ENCODE data around the gene NAALADL2. TPM values are rescaled to one million over a fixed set of nuclear protein-coding genes. Genes with fewer than 3 reads are reported as not detected.

The NAALADL2 gene
- total and polyA plus RNA-seq, 4 donors, result 0.28 to 4.6 (median 3.1) TPM

GRCh38 chr3:175511219-175511785, 652.2 kb downstream of the NAALADL2 start:
- Histone ChIP-seq H3K9ac (ENCODE audit: low read depth in 1 of 2, low read length in 2 of 2) (no peak overlapping the region), H3K4me3 (ENCODE audit: low read depth in 1 of 3, low read length in 3 of 3) (no peak overlapping the region), H3K27me3 (ENCODE audit: control insufficient read depth in 4 of 4, insufficient read depth in 4 of 4, low read length in 3 of 4) (no peaks in the 10 kb centered on the region), H3K36me3 (ENCODE audit: control insufficient read depth in 4 of 4, insufficient read depth in 3 of 4, low read depth in 1 of 4, low read length in 3 of 4) (no peaks in the 10 kb centered on the region), H3K9me3 (ENCODE audit: control insufficient read depth in 4 of 4, low read length in 3 of 4) (no peaks in the 10 kb centered on the region), H3K4me1 (ENCODE audit: control insufficient read depth in 4 of 4, insufficient read depth in 4 of 4, low read length in 3 of 4) (no peaks in the 10 kb centered on the region), H3K27ac (ENCODE audit: low read depth in 1 of 2, low read length in 2 of 2) (no peak overlapping the region)
- 90% methylated on average over 3 of the region's 3 CpGs for WGBS
- no peak for DNase-seq (ENCODE audit: low spot score)
- no peak for TF ChIP-seq GABPA (IDR thresholded peaks at IDR 0.05 in 1 of 2, conservative IDR thresholded peaks at IDR 0.05 in 1 of 2)
- TF ChIP-seq RXRA (IDR thresholded peaks at IDR 0.05), result no peak
- no peak for TF ChIP-seq REST (IDR thresholded peaks at IDR 0.05)
- TF ChIP-seq RAD21 (IDR thresholded peaks at IDR 0.05), result no peak
- TF ChIP-seq MAX (IDR thresholded peaks at IDR 0.05), result no peak

- Histone ChIP-seq H3K27ac (ENCODE audit: low read depth in 1 of 2, low read length in 2 of 2) (no peak overlapping the region), H3K9me3 (ENCODE audit: control insufficient read depth in 4 of 4, low read length in 3 of 4) (no peaks in the 10 kb centered on the region), H3K4me1 (ENCODE audit: control insufficient read depth in 4 of 4, insufficient read depth in 4 of 4, low read length in 3 of 4) (no peaks in the 10 kb centered on the region), H3K36me3 (ENCODE audit: control insufficient read depth in 4 of 4, insufficient read depth in 3 of 4, low read depth in 1 of 4, low read length in 3 of 4) (no peaks in the 10 kb centered on the region), H3K27me3 (ENCODE audit: control insufficient read depth in 4 of 4, insufficient read depth in 4 of 4, low read length in 3 of 4) (no peaks in the 10 kb centered on the region), H3K9ac (ENCODE audit: low read depth in 1 of 2, low read length in 2 of 2) (no peak overlapping the region), H3K4me3 (ENCODE audit: low read depth in 1 of 3, low read length in 3 of 3) (no peak overlapping the region)
- TF ChIP-seq RAD21 (IDR thresholded peaks at IDR 0.05), result no peak
- no peak for TF ChIP-seq FOXA1 (IDR thresholded peaks at IDR 0.05)
- TF ChIP-seq FOXA2 (IDR thresholded peaks at IDR 0.05), result no peak
- TF ChIP-seq NR2F2 (IDR thresholded peaks at IDR 0.05), result no peak
- TF ChIP-seq CTCF (IDR thresholded peaks at IDR 0.05; ENCODE audit: low read depth, low read length, missing input control), result no peak
- TF ChIP-seq EGR1 (IDR thresholded peaks at IDR 0.05; ENCODE audit: low read depth in 2 of 2), result no peak
- no peak for TF ChIP-seq HNF4A (conservative IDR thresholded peaks at IDR 0.05)
- no peak for TF ChIP-seq GABPA (IDR thresholded peaks at IDR 0.05 in 1 of 2, conservative IDR thresholded peaks at IDR 0.05 in 1 of 2)
- no peak for TF ChIP-seq MAX (IDR thresholded peaks at IDR 0.05)
- no peak for TF ChIP-seq JUND (IDR thresholded peaks at IDR 0.05)
- TF ChIP-seq ZBTB33 (IDR thresholded peaks at IDR 0.05), result no peak
- no peak for DNase-seq (ENCODE audit: low spot score)
- 80% methylated on average over 2 of the region's 2 CpGs for WGBS
These were observed 653.6 kb downstream of the NAALADL2 start for GRCh38 chr3:175512700-175513099.

All from liver (tissue), 9 donors.